Hepatocyte (in vitro differentiated cells): ENCODE results near the gene RALGAPA2.

Experiments used
- CTCF ChIP-seq: fragments of 200-600 bp; sonication (generic); IDR thresholded peaks from 2 replicates; pipeline ENCODE4 v1.5.1; 2016; ENCODE audit warnings: antibody characterized with exemption, mild to moderate bottlenecking; ENCODE audit not compliant: poor library complexity
- EZH2 ChIP-seq: fragments of 200-600 bp; sonication (generic); IDR thresholded peaks from 2 replicates; pipeline ENCODE4 v1.6.1; 2016; ENCODE audit warnings: antibody characterized with exemption, mild to moderate bottlenecking, borderline replicate concordance
- EZH2phosphoT487 ChIP-seq: fragments of 200-600 bp; sonication (generic); IDR thresholded peaks from one replicate; pipeline ENCODE4 v1.6.1; 2018; ENCODE audit warnings: antibody characterized with exemption, mild to moderate bottlenecking, low read depth, moderate library complexity; ENCODE audit not compliant: unreplicated experiment, severe bottlenecking

GRCh38 chr20:20501128-20501527, 211.3 kb downstream of the RALGAPA2 start:
- TF ChIP-seq EZH2phosphoT487 (no peak), CTCF (no peak), EZH2 (no peak)
